ENCODE results near the gene PLXDC1.

PLXDC1 gene

GRCh38 chr17:39105705-39106104, 45.7 kb downstream of the PLXDC1 start:
- no peaks in the 10 kb centered on the region for H3K36me3 Mint-ChIP-seq
- no peak overlapping the region for H3K27ac Mint-ChIP-seq
- H3K27me3 Mint-ChIP-seq: no peaks in the 10 kb centered on the region
- peaks cover 20% of the 10 kb centered on the region for H3K4me1 Mint-ChIP-seq
- no peaks in the 10 kb centered on the region for H3K9me3 Mint-ChIP-seq
- no peak overlapping the region for H3K4me3 Mint-ChIP-seq

- H3K4me3 Mint-ChIP-seq: no peak overlapping the region
- peaks cover 29% of the 10 kb centered on the region for H3K4me1 Mint-ChIP-seq
- H3K9me3 Mint-ChIP-seq: no peaks in the 10 kb centered on the region
- H3K36me3 Mint-ChIP-seq: no peaks in the 10 kb centered on the region
- no peak overlapping the region for H3K27ac Mint-ChIP-seq
- no peaks in the 10 kb centered on the region for H3K27me3 Mint-ChIP-seq
Observed at GRCh38 chr17:39104657-39105056, 46.8 kb downstream of the PLXDC1 start.

- H3K4me3 Mint-ChIP-seq: no peak overlapping the region
- H3K27ac Mint-ChIP-seq: no peak overlapping the region
- peaks cover 32% of the 10 kb centered on the region for H3K4me1 Mint-ChIP-seq
- H3K36me3 Mint-ChIP-seq: no peaks in the 10 kb centered on the region
- H3K27me3 Mint-ChIP-seq: no peaks in the 10 kb centered on the region
- no peaks in the 10 kb centered on the region for H3K9me3 Mint-ChIP-seq
Observed at GRCh38 chr17:39104046-39104445, 47.4 kb downstream of the PLXDC1 start.

GRCh38 chr17:39101091-39101490, 50.3 kb downstream of the PLXDC1 start:
- H3K27me3 Mint-ChIP-seq: no peaks in the 10 kb centered on the region
- peaks cover 57% of the 10 kb centered on the region for H3K4me1 Mint-ChIP-seq
- no peaks in the 10 kb centered on the region for H3K36me3 Mint-ChIP-seq
- H3K27ac Mint-ChIP-seq: no peak overlapping the region
- no peaks in the 10 kb centered on the region for H3K9me3 Mint-ChIP-seq
- H3K4me3 Mint-ChIP-seq: no peak overlapping the region

GRCh38 chr17:39100530-39100929, 50.9 kb downstream of the PLXDC1 start:
- Mint-ChIP-seq H3K4me3 (no peak overlapping the region), H3K27me3 (no peaks in the 10 kb centered on the region), H3K9me3 (no peaks in the 10 kb centered on the region), H3K4me1 (peaks cover 62% of the 10 kb centered on the region), H3K27ac (no peak overlapping the region), H3K36me3 (no peaks in the 10 kb centered on the region)

- Mint-ChIP-seq H3K27ac (no peak overlapping the region), H3K4me1 (peaks cover 70% of the 10 kb centered on the region), H3K4me3 (no peak overlapping the region), H3K27me3 (no peaks in the 10 kb centered on the region), H3K9me3 (no peaks in the 10 kb centered on the region), H3K36me3 (no peaks in the 10 kb centered on the region)
Observed at GRCh38 chr17:39099663-39100286, 51.7 kb downstream of the PLXDC1 start.

- Mint-ChIP-seq H3K27me3 (no peaks in the 10 kb centered on the region), H3K27ac (peak overlapping the region; percentile 19), H3K4me3 (no peak overlapping the region), H3K9me3 (no peaks in the 10 kb centered on the region), H3K4me1 (peaks cover 82% of the 10 kb centered on the region), H3K36me3 (no peaks in the 10 kb centered on the region)
Observed at GRCh38 chr17:39098588-39098987, 52.8 kb downstream of the PLXDC1 start.

- H3K9me3 Mint-ChIP-seq: no peaks in the 10 kb centered on the region
- H3K27ac Mint-ChIP-seq: peak overlapping the region; percentile 96
- H3K36me3 Mint-ChIP-seq: no peaks in the 10 kb centered on the region
- no peak overlapping the region for H3K4me3 Mint-ChIP-seq
- H3K4me1 Mint-ChIP-seq: peaks cover 89% of the 10 kb centered on the region
- H3K27me3 Mint-ChIP-seq: no peaks in the 10 kb centered on the region
Observed at GRCh38 chr17:39097537-39097936, 53.9 kb downstream of the PLXDC1 start.

GRCh38 chr17:39097150-39097519, 54.3 kb downstream of the PLXDC1 start:
- Mint-ChIP-seq H3K36me3 (no peaks in the 10 kb centered on the region), H3K27me3 (no peaks in the 10 kb centered on the region), H3K27ac (peak overlapping the region; percentile 96), H3K4me3 (peak overlapping the region; percentile 68), H3K4me1 (peaks cover 89% of the 10 kb centered on the region), H3K9me3 (no peaks in the 10 kb centered on the region)

- Mint-ChIP-seq H3K4me3 (peak overlapping the region; percentile 68), H3K27ac (peak overlapping the region; percentile 96), H3K36me3 (no peaks in the 10 kb centered on the region), H3K9me3 (no peaks in the 10 kb centered on the region), H3K4me1 (peaks cover 89% of the 10 kb centered on the region), H3K27me3 (no peaks in the 10 kb centered on the region)
Observed at GRCh38 chr17:39096508-39097149, 54.8 kb downstream of the PLXDC1 start.

- H3K27me3 Mint-ChIP-seq: no peaks in the 10 kb centered on the region
- H3K36me3 Mint-ChIP-seq: no peaks in the 10 kb centered on the region
- H3K9me3 Mint-ChIP-seq: no peaks in the 10 kb centered on the region
- H3K27ac Mint-ChIP-seq: peak overlapping the region; percentile 96
- H3K4me1 Mint-ChIP-seq: peaks cover 89% of the 10 kb centered on the region
- H3K4me3 Mint-ChIP-seq: peak overlapping the region; percentile 45
Observed at GRCh38 chr17:39095309-39095686, 56.1 kb downstream of the PLXDC1 start.

GRCh38 chr17:39094607-39095308, 56.7 kb downstream of the PLXDC1 start:
- Mint-ChIP-seq H3K4me1 (peaks cover 90% of the 10 kb centered on the region), H3K27ac (peak overlapping the region; percentile 89), H3K27me3 (no peaks in the 10 kb centered on the region), H3K4me3 (peak overlapping the region; percentile 54), H3K36me3 (no peaks in the 10 kb centered on the region), H3K9me3 (no peaks in the 10 kb centered on the region)

- peak overlapping the region; percentile 91 for H3K27ac Mint-ChIP-seq
- H3K9me3 Mint-ChIP-seq: no peaks in the 10 kb centered on the region
- peaks cover 83% of the 10 kb centered on the region for H3K4me1 Mint-ChIP-seq
- no peaks in the 10 kb centered on the region for H3K27me3 Mint-ChIP-seq
- peak overlapping the region; percentile 76 for H3K4me3 Mint-ChIP-seq
- H3K36me3 Mint-ChIP-seq: no peaks in the 10 kb centered on the region
Observed at GRCh38 chr17:39092692-39093230, 58.7 kb downstream of the PLXDC1 start.

- H3K27me3 Mint-ChIP-seq: no peaks in the 10 kb centered on the region
- peak overlapping the region; percentile 39 for H3K4me3 Mint-ChIP-seq
- H3K4me1 Mint-ChIP-seq: peaks cover 69% of the 10 kb centered on the region
- H3K36me3 Mint-ChIP-seq: no peaks in the 10 kb centered on the region
- H3K27ac Mint-ChIP-seq: peak overlapping the region; percentile 96
- H3K9me3 Mint-ChIP-seq: no peaks in the 10 kb centered on the region
Observed at GRCh38 chr17:39090908-39091665, 60.4 kb downstream of the PLXDC1 start.

GRCh38 chr17:39090400-39090799, 61.0 kb downstream of the PLXDC1 start:
- H3K4me1 Mint-ChIP-seq: peaks cover 62% of the 10 kb centered on the region
- H3K27ac Mint-ChIP-seq: peak overlapping the region; percentile 96
- H3K9me3 Mint-ChIP-seq: no peaks in the 10 kb centered on the region
- no peaks in the 10 kb centered on the region for H3K36me3 Mint-ChIP-seq
- H3K4me3 Mint-ChIP-seq: no peak overlapping the region
- no peaks in the 10 kb centered on the region for H3K27me3 Mint-ChIP-seq

Measured in activated naive CD4-positive, alpha-beta T cell treated with anti-CD3 and anti-CD28 coated beads, Interleukin-2, amount 50 U/mL, for 24 hours (primary cell).